Smooth muscle cell of the brain vasculature (primary cell): ENCODE data around the gene GLI1.
"Not testable (repeated sequence)": the region's sequence is repeated elsewhere in the genome, so short reads cannot be mapped to it uniquely, and the experiment has no call there.

ENCODE experiments used
- DNase-seq: peaks from one replicate; pipeline ENCODE4 v3.0.0-alpha.2; 2012; ENCODE audit warnings: low read depth, low spot score

GLI1 gene

GRCh38 chr12:57497223-57498131 lies 37.9 kb downstream of the GLI1 start:
- no peak for DNase-seq

GRCh38 chr12:57498132-57498502 lies 38.5 kb downstream of the GLI1 start:
- DNase-seq = no peak

GRCh38 chr12:57498571-57498970 lies 39.0 kb downstream of the GLI1 start:
- DNase-seq = no peak

GRCh38 chr12:57500213-57500612 lies 40.6 kb downstream of the GLI1 start:
- no peak for DNase-seq

- DNase-seq = not testable (repeated sequence)
Observed at GRCh38 chr12:57502311-57502969, 42.9 kb downstream of the GLI1 start.

GRCh38 chr12:57506541-57506940 lies 47.0 kb downstream of the GLI1 start:
- DNase-seq = not testable (repeated sequence)

GRCh38 chr12:57507796-57508195 lies 48.2 kb downstream of the GLI1 start:
- not testable (repeated sequence) for DNase-seq

- DNase-seq = no peak
Observed at GRCh38 chr12:57511161-57511560, 51.6 kb downstream of the GLI1 start.

GRCh38 chr12:57511588-57512325 lies 52.2 kb downstream of the GLI1 start:
- DNase-seq = no peak

- DNase-seq = no peak
Observed at GRCh38 chr12:57512665-57513064, 53.1 kb downstream of the GLI1 start.

GRCh38 chr12:57513266-57513665 lies 53.7 kb downstream of the GLI1 start:
- no peak for DNase-seq

GRCh38 chr12:57513677-57514076 lies 54.1 kb downstream of the GLI1 start:
- DNase-seq = not testable (repeated sequence)

GRCh38 chr12:57514246-57514645 lies 54.7 kb downstream of the GLI1 start:
- not testable (repeated sequence) for DNase-seq

GRCh38 chr12:57514720-57515407 lies 55.3 kb downstream of the GLI1 start:
- no peak for DNase-seq

- no peak for DNase-seq
Observed at GRCh38 chr12:57515408-57515933, 55.9 kb downstream of the GLI1 start.

- DNase-seq = no peak
Observed at GRCh38 chr12:57515934-57516541, 56.5 kb downstream of the GLI1 start.

GRCh38 chr12:57516617-57517153 lies 57.1 kb downstream of the GLI1 start:
- no peak for DNase-seq

GRCh38 chr12:57517187-57517586 lies 57.6 kb downstream of the GLI1 start:
- no peak for DNase-seq

- not testable (repeated sequence) for DNase-seq
Observed at GRCh38 chr12:57517718-57518117, 58.1 kb downstream of the GLI1 start.

- DNase-seq = no peak
Observed at GRCh38 chr12:57518176-57518919, 58.8 kb downstream of the GLI1 start.
